Measurements from ENCODE around the gene HOOK2. TPM values are rescaled to one million over a fixed set of nuclear protein-coding genes. Genes with fewer than 3 reads are reported as not detected.

The HOOK2 gene
- total and polyA plus RNA-seq, 2 of the 4 experiments (the other 2 are of a cell fraction), result 7.5 to 21.6 TPM

DNA sequence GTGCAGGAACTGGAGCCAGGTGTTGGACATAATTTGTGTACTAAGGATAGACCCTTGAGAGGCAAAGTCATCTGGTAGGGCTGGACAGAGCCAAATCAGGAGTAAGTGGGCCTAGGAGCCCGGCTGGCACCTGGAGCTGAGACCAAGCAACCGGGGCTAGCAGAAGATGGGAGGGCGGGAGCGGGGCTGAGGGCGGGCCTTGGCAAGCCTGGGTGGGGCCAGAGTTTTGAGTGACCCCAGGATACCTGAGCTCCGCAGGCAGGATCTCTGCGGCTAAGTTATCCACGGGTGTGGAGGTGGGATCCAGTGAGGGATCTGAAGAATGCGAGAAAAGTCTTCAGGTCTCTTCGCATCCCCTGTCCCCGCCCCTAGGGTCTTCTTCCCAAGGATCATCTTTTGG is 8.2 kb downstream of the HOOK2 start:
- WGBS, 2 experiments (ENCODE audit: extremely low coverage in 2 of 2, insufficient read length in 1 of 2), result 90% methylated on average over 4 of the region's 11 CpGs; no CpG with 5 or more reads in 1 of the 2 experiments
- no peaks in the 10 kb centered on the region for H3K4me1 ChIP-seq (ENCODE audit: control insufficient read depth, insufficient read depth, low read length)
- H3K56ac ChIP-seq (ENCODE audit: extremely low read depth, insufficient read depth, low read length), result no peak overlapping the region
- H4K91ac ChIP-seq (ENCODE audit: insufficient read depth, low read depth, low read length), result no peak overlapping the region
- no peaks in the 10 kb centered on the region for H3K9me3 ChIP-seq (ENCODE audit: control insufficient read depth, insufficient read depth, low read length)
- TF ChIP-seq MXI1 (IDR thresholded peaks at IDR 0.05; ENCODE audit: borderline replicate concordance, low read depth, low read length), result no peak
- TF ChIP-seq MAFK (IDR thresholded peaks at IDR 0.05; ENCODE audit: low read depth, low read length), result no peak
- TF ChIP-seq, protein P1, sequence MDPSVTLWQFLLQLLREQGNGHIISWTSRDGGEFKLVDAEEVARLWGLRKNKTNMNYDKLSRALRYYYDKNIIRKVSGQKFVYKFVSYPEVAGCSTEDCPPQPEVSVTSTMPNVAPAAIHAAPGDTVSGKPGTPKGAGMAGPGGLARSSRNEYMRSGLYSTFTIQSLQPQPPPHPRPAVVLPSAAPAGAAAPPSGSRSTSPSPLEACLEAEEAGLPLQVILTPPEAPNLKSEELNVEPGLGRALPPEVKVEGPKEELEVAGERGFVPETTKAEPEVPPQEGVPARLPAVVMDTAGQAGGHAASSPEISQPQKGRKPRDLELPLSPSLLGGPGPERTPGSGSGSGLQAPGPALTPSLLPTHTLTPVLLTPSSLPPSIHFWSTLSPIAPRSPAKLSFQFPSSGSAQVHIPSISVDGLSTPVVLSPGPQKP (IDR thresholded peaks at IDR 0.05; ENCODE audit: borderline replicate concordance, low read depth, low read length), result no peak
- no peak for TF ChIP-seq CHD1 (IDR thresholded peaks at IDR 0.05; ENCODE audit: low read depth, low read length)
- TF ChIP-seq SMC3 (IDR thresholded peaks at IDR 0.05; ENCODE audit: low read depth, low read length), result no peak
- no peak for TF ChIP-seq RAD21 (IDR thresholded peaks at IDR 0.05; ENCODE audit: low read length)
- TF ChIP-seq, protein P2, sequence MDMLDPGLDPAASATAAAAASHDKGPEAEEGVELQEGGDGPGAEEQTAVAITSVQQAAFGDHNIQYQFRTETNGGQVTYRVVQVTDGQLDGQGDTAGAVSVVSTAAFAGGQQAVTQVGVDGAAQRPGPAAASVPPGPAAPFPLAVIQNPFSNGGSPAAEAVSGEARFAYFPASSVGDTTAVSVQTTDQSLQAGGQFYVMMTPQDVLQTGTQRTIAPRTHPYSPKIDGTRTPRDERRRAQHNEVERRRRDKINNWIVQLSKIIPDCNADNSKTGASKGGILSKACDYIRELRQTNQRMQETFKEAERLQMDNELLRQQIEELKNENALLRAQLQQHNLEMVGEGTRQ (IDR thresholded peaks at IDR 0.05; ENCODE audit: low read depth, low read length), result no peak
- no peak for TF ChIP-seq MAZ (IDR thresholded peaks at IDR 0.05; ENCODE audit: borderline replicate concordance, low read depth, low read length)
- TF ChIP-seq BHLHE40 (IDR thresholded peaks at IDR 0.05; ENCODE audit: low read depth, low read length), result no peak
- no peak for TF ChIP-seq RCOR1 (IDR thresholded peaks at IDR 0.05; ENCODE audit: insufficient replicate concordance, low read length)
- no peak for TF ChIP-seq POLR2A (IDR thresholded peaks at IDR 0.05; ENCODE audit: low read depth, low read length)
- TF ChIP-seq, protein P3, sequence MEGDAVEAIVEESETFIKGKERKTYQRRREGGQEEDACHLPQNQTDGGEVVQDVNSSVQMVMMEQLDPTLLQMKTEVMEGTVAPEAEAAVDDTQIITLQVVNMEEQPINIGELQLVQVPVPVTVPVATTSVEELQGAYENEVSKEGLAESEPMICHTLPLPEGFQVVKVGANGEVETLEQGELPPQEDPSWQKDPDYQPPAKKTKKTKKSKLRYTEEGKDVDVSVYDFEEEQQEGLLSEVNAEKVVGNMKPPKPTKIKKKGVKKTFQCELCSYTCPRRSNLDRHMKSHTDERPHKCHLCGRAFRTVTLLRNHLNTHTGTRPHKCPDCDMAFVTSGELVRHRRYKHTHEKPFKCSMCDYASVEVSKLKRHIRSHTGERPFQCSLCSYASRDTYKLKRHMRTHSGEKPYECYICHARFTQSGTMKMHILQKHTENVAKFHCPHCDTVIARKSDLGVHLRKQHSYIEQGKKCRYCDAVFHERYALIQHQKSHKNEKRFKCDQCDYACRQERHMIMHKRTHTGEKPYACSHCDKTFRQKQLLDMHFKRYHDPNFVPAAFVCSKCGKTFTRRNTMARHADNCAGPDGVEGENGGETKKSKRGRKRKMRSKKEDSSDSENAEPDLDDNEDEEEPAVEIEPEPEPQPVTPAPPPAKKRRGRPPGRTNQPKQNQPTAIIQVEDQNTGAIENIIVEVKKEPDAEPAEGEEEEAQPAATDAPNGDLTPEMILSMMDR (conservative IDR thresholded peaks at IDR 0.05; ENCODE audit: low read depth, low read length), result no peak
- no peak for TF ChIP-seq CEBPB (IDR thresholded peaks at IDR 0.05; ENCODE audit: low read depth, low read length)
- no peak for TF ChIP-seq NFE2L2 (IDR thresholded peaks at IDR 0.05; ENCODE audit: low read depth, low read length)
- TF ChIP-seq FOS (IDR thresholded peaks at IDR 0.05; ENCODE audit: low read depth, low read length), result no peak
- no peak for TF ChIP-seq RFX5 (IDR thresholded peaks at IDR 0.05; ENCODE audit: low read depth, low read length)
- no peak overlapping the region for H2BK5ac ChIP-seq (ENCODE audit: low read depth, low read length, poor library complexity, severe bottlenecking)
- peaks cover 9% of the 10 kb centered on the region for H3K36me3 ChIP-seq (ENCODE audit: control insufficient read depth, insufficient read depth, low read length)
- H3K18ac ChIP-seq (ENCODE audit: low read depth, low read length), result no peak overlapping the region
- H3K9ac ChIP-seq (ENCODE audit: low read depth, low read length), result no peak overlapping the region
- H3K27me3 ChIP-seq (ENCODE audit: control insufficient read depth, insufficient read depth, low read length), result no peaks in the 10 kb centered on the region
- no peak for DNase-seq
- H2BK20ac ChIP-seq (ENCODE audit: low read depth, low read length), result no peak overlapping the region
- BruUV-seq (replicated peaks), result no TSS peak
- ChIA-PET POLR2A (ENCODE audit: unreplicated experiment) (no interaction called here), CTCF (interaction anchor here (1.3 to 2.5 kb wide), 2 partner anchors 10 to 80 kb away, joined by 11 to 35 read pairs; no protein-coding TSS in a partner anchor)
- no peak overlapping the region for H2BK120ac ChIP-seq (ENCODE audit: low read depth, low read length)
- H4K8ac ChIP-seq (ENCODE audit: low read depth in 2 of 2, low read length in 2 of 2), result no peak overlapping the region
- H3K23ac ChIP-seq (ENCODE audit: low read depth, low read length), result no peak overlapping the region
- no peak overlapping the region for H3K4me2 ChIP-seq (ENCODE audit: low read depth, low read length)
- in situ Hi-C loops (cut with MboI; ENCODE audit: low sequenced_read_pairs), result loop anchor here (5.0 kb wide), 1 partner anchor 35 kb away; the partner anchor contains the start of genes PRDX2 and THSD8
- no peak overlapping the region for H4K5ac ChIP-seq (ENCODE audit: low read depth, low read length)
- no peak overlapping the region for H3K4me3 ChIP-seq (ENCODE audit: insufficient read depth, low read depth, low read length)
- dilution Hi-C loops (cut with HindIII; ENCODE audit: low sequenced_read_pairs, unreplicated experiment), result no loop called here
- no peaks in the 10 kb centered on the region for H3K79me1 ChIP-seq (ENCODE audit: low read depth in 1 of 2, low read length in 2 of 2)
- no peak overlapping the region for H2AK5ac ChIP-seq (ENCODE audit: low read depth, low read length)
- H3K9me1 ChIP-seq (ENCODE audit: insufficient read depth, low read length), result no peaks in the 10 kb centered on the region
- no peak overlapping the region for H2AFZ ChIP-seq (replicated peaks; ENCODE audit: low read length, poor library complexity)
- peaks cover 5% of the 10 kb centered on the region; the same call in 1 of the 2 replicates for H4K20me1 ChIP-seq (ENCODE audit: insufficient read depth, low read length)
- intact Hi-C loops (cut with micrococcal nuclease), result loop anchor here (2.0 kb wide), 1 partner anchor 80 kb away; no protein-coding TSS in a partner anchor
- no peak overlapping the region for H3K4ac ChIP-seq (ENCODE audit: low read depth, low read length)
- ATAC-seq (ENCODE audit: low read depth), result no peak
- H3K27ac ChIP-seq (ENCODE audit: insufficient read depth, low read length), result no peak overlapping the region
- H2AK9ac ChIP-seq (replicated peaks; ENCODE audit: low read depth, low read length, poor library complexity), result no peak overlapping the region
- H2BK15ac ChIP-seq (ENCODE audit: low read depth, low read length), result no peak overlapping the region
- H3K14ac ChIP-seq (replicated peaks; ENCODE audit: low read depth, low read length), result no peak overlapping the region
